Measurements from ENCODE around the gene MYPOP.

DNA sequence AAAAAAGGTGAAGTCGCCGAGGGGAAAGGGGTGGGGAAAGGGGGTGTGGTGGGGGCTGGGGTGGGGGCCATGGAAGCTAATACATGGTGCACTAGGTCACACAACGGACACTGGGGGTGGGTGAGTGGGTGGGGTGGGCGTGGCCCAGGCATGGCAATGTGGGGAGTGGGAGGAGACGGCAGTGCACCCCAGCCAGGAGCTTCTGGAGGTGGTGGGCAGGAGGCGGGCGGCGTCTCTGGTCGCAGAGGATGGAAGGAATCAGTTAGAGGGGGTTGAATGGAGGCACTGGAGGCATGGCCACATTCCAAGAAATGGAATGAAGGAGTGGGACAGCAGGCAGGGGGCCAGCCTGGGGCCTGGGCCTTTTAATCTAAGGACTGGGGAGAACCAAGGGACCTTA, 31.3 kb upstream of the MYPOP start:
- TF ChIP-seq, protein P1, sequence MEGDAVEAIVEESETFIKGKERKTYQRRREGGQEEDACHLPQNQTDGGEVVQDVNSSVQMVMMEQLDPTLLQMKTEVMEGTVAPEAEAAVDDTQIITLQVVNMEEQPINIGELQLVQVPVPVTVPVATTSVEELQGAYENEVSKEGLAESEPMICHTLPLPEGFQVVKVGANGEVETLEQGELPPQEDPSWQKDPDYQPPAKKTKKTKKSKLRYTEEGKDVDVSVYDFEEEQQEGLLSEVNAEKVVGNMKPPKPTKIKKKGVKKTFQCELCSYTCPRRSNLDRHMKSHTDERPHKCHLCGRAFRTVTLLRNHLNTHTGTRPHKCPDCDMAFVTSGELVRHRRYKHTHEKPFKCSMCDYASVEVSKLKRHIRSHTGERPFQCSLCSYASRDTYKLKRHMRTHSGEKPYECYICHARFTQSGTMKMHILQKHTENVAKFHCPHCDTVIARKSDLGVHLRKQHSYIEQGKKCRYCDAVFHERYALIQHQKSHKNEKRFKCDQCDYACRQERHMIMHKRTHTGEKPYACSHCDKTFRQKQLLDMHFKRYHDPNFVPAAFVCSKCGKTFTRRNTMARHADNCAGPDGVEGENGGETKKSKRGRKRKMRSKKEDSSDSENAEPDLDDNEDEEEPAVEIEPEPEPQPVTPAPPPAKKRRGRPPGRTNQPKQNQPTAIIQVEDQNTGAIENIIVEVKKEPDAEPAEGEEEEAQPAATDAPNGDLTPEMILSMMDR (IDR thresholded peaks at IDR 0.05), result no peak
- TF ChIP-seq POLR2A (IDR thresholded peaks at IDR 0.05), result no peak

Measured in heart left ventricle (tissue), 13 donors.